Right hindlimb (tissue), 1 donor: ENCODE data around the gene ANKFN1.
"Not testable (repeated sequence)": the region's sequence is repeated elsewhere in the genome, so short reads cannot be mapped to it uniquely, and the experiment has no call there.

ENCODE experiments used
- DNase-seq: peaks from one replicate; pipeline ENCODE4 v3.0.0-alpha.2; 2018

ANKFN1 gene

GRCh38 chr17:56182081-56182480, 28.8 kb downstream of the ANKFN1 start:
- DNase-seq, result no peak

- DNase-seq, result no peak
Measured at GRCh38 chr17:56184650-56185049, 31.4 kb downstream of the ANKFN1 start.

DNA sequence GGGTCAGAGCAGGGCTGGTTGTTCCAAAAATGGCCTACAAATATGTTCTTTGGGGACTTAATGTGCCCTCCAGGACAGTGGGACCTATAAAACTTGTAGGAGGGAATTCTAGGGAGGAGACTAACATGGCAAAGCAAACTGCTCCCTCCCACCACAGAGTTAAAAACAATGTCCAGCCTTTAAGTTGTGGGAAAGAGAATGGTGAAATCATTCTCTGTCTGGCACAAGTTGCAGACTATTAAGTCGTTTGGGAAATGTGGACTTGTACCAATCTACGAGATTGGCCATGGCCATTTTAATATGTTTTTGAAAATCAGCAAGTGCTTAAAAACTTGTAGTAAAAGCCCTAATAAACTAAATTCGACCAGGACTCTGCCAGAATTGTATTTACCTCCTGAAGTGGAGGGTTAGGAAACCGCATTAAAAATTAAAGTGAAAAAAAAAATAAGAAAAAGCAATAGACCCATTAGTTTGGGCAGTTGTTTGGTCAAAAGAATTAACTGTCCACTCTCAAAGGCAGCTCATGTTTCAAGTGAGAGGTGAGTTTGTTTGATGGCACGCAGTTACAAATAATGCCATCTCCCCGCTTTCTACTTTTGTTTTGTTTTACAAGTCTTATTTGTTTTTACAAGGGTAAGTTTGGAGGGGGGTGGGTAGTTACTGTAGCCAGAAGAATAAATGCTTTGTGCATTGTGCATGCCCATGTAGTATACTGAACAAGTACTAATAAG, 32.4 kb downstream of the ANKFN1 start:
- DNase-seq, result no peak

DNA sequence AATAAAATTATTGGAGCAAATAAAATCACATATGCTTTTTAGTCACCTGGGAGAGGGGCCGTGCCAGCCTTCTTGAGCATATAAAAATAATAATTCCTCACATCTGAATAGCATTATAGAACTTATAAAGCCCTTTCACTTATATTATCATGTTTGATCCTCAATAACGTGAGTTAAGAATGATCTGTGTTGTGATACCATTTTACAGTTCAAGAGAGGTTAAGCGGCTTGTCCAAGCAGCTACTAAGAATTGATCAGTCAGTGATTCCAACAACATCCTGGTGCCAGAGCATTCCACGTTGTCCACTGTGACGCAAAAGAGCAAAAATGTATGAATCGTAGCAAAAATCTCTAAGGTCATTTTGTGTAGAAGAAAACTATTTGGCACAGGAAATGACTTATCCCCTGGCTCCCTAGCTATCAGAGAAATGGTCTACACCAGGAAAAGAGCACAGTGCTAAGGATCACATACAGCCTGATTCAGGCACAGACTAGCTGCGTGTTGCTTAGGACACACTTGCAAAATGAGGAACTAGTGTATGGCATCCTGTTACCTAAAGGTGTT, 33.0 kb downstream of the ANKFN1 start:
- peak; percentile 24 for DNase-seq

DNA sequence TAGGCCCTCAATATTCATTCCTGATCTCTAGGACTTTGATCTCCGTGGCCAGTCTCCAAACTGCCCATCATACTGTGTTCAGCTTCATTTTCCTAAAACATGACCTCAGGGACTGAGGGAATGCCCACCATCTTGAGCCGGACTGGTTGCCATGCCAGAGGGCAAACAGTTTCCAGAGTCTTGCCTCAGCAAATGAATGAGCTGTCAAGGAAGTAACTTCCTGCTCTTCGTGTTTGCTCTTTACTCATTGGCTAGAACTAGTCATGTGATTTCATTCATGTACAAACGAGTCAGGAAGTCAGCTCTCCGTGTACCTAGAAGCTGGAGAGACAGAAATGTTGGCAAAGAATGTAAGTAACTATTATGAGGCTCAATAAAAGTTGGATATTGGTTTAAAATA, 50.2 kb downstream of the ANKFN1 start:
- DNase-seq, result no peak

GRCh38 chr17:56206351-56206750, 53.1 kb downstream of the ANKFN1 start:
- no peak for DNase-seq

DNA sequence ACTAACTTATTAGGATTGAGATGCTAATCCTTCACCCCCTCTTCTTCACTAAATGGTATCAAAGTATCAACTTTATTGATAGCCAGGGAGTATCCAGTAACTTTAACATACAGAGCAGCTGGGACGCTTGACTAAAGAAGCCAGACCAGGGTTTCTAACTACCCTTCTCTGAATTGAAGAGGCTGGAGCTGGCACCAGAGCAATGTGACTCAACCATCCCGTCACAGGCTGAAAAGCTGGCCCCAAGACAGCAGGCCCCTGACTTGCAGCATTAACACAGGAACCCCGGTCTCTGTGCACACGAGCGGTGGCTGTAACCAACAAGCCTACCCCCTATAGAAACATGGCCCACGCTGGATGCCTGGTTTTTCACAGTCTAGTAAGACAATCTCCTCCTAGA, 59.8 kb downstream of the ANKFN1 start:
- DNase-seq, result no peak

GRCh38 chr17:56217921-56218320, 64.6 kb downstream of the ANKFN1 start:
- DNase-seq, result no peak

DNA sequence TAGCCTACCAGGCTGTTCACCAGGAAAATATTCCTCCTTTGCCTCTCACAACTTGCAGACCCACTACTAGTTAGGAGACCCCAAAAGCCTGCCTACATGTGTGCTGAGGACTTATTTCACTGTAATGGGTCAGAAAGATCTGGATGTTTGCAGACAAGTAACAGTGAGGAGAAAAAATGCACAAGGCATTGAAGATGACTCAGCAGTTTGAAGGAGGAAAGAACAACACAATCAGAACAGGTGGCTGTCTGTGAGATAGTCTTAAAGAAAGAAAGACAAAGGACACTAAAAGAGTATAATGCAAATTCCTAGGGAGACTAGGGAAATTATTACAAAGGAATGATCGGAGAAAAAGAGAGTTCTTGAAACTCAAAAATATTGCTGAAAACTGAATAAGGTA, 69.0 kb downstream of the ANKFN1 start:
- DNase-seq, result no peak

- no peak for DNase-seq
Measured at GRCh38 chr17:56230660-56231059, 77.4 kb downstream of the ANKFN1 start.

DNA sequence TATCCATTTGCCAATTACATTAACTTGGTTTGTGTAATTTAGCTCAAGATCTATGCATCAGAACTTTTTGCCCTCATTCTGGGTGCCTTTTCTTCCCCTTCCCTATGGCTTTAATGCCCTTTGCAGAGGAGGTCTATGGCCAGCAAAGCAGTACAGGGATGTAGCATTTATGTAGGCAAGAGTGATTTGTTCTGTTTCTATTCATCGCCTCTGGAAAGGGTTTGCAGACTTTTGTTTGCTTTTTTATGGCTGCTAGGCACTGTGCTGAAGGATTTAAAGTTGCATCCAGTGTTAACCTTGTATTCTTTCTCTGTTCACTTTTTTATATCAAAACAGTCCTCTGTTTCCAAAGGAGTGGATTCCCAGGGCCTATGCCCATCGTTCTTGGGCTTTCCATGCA, 78.0 kb downstream of the ANKFN1 start:
- no peak for DNase-seq

GRCh38 chr17:56231693-56232092, 78.4 kb downstream of the ANKFN1 start:
- DNase-seq, result no peak

- DNase-seq, result no peak
Measured at GRCh38 chr17:56244268-56244890, 91.1 kb downstream of the ANKFN1 start.

GRCh38 chr17:56247816-56248215, 94.5 kb downstream of the ANKFN1 start:
- no peak for DNase-seq

DNA sequence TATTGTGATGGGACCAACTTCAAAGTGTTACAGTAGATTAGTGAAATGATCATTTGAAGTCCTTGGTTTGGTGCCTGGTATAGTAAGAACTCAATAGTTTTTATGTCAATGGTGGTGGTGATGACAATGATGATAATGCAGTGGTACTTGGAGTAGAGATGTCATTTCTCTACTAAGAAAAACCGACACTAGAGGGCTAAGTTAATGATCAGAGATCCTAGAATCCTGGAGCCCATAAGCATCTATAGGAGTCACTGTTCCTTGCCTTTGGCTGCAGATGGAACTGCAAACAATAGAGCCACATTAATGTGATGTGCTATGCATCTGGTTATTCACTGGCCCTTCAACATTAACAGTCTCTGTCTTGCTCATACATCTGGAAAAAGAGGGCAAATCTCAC, 103.8 kb downstream of the ANKFN1 start:
- no peak for DNase-seq

- DNase-seq, result no peak
Measured at GRCh38 chr17:56260376-56261002, 107.2 kb downstream of the ANKFN1 start.

- DNase-seq, result no peak
Measured at GRCh38 chr17:56262803-56263202, 109.5 kb downstream of the ANKFN1 start.

DNA sequence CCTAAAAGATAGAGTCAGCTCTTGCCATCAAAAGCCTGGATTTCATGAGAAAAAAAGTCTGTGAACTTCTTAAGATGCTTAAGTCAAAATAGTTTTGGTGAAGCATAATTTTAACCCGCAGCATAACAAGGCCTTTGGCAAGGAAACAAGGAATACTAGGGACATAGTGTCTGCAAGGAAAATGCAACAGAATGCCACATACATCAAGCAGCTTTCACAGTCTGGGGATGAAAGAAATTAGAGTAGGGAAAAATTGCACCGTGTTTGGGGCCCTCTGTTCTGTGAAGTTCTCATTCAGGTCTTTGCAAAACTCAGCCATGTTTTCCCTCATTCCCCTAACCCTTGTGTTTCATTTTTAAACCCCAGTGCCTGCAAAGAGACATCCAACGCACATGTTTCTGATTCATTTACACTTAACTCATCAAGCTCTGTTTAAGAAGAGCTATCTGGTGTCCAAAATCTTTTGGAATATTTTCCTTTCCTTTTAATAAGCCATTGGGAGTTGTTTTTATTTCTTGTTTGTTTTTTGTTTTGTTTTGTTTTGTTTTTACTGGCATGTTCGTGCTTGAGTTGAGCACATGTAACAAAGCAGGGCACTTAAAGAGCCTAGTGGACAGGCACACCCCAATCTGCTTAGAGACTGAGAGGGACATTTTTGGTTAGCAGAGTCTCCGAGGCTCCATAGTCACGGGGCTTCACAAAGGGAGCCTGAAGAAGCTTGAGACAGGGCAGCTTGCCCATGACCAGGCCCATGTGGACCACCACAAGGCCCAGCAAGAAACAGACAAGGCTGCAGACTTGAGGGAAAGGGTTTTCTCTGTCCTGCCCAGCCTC, 116.5 kb downstream of the ANKFN1 start:
- DNase-seq, result no peak

- no peak for DNase-seq
Measured at GRCh38 chr17:56274491-56274890, 121.2 kb downstream of the ANKFN1 start.

DNA sequence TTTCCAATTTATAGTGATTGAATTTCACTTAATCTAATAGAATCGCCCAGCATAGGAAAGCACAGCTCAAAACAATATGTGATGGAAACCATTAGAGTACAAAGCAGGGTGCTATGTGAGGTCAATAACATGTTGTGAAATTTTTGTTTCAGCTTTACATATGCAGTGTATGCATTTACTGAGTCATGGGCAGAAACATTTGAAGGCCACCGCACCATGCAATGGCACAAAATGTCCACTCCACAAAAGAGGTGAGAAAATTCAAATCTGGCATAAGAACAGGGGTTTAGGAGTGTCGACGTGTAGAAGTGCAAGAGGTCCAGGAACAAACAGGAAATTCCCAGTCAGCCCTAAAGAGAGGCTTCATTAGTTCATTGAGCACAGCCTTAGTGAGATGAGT, 131.2 kb downstream of the ANKFN1 start:
- DNase-seq, result no peak

DNA sequence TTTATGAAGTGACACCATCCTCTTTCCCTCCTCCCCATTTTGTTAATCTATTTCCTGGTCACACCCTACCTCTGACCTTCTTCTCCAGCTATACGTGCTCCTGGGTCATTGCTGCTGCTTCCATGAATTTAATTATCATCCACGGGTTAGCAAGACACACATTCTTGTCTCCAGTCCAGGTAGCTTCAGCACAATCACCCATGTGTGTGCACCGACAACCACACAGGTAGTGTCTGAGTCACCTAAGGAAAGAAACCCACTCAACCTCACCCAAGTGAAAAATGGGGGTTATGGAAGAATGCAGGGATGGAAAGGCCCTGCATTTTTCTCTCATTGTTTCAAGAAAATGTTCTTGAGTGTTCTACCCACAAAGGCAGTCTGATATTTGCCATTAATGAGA, 135.5 kb downstream of the ANKFN1 start:
- DNase-seq, result not testable (repeated sequence)

- no peak for DNase-seq
Measured at GRCh38 chr17:56289321-56289720, 136.0 kb downstream of the ANKFN1 start.
